ENCODE measurements around the gene CDC37. TPM values are rescaled to one million over a fixed set of nuclear protein-coding genes. Genes with fewer than 3 reads are reported as not detected.
"Not testable (repeated sequence)": the region's sequence is repeated elsewhere in the genome, so short reads cannot be mapped to it uniquely, and the experiment has no call there.

The CDC37 gene
- total RNA-seq, 1 experiment from 2014 or later: 560 TPM

DNA sequence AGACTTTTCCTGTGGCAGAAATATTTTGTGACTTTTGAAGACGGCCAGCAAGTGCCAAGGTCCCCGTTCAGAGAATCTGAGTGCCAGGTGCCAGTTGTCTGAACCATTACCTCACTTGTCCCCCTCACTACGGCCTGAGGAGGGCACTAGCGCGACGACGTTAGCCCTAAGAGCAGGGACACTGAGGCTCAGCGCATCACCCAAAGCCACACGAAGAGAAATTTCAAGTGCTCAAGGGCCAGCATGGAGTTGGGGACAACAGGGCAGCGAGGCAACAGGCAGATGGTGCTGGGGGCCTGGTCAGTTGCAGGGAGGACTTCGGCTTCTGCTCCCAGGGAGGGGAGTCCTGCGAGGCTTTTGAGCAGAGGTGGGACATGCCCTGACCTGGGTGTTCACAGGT is 13.5 kb downstream of the CDC37 start:
- Histone ChIP-seq H3K4me1 (ENCODE audit: insufficient read depth, low read length) (no peaks in the 10 kb centered on the region), H3K9me2 (replicated peaks; ENCODE audit: low read length) (no peaks in the 10 kb centered on the region), H3F3A (ENCODE audit: low read length, unreplicated experiment) (no peaks in the 10 kb centered on the region), H3K36me3 (ENCODE audit: low read depth, low read length) (peaks cover 21% of the 10 kb centered on the region), H3K9me3 (ENCODE audit: low read length) (no peaks in the 10 kb centered on the region), H3K27ac (ENCODE audit: low read length) (no peak overlapping the region), H3K4me3 (ENCODE audit: low read length) (no peak overlapping the region), H2AFZ (ENCODE audit: low read length) (no peak overlapping the region), H3K27me3 (ENCODE audit: low read length) (no peaks in the 10 kb centered on the region), H3K79me2 (ENCODE audit: low read length) (no peaks in the 10 kb centered on the region), H3K4me2 (ENCODE audit: low read length) (no peak overlapping the region), H3K9ac (ENCODE audit: low read length) (no peak overlapping the region), H4K20me1 (ENCODE audit: low read length) (no peaks in the 10 kb centered on the region)
- ChIA-PET CTCF (interaction anchor here (0.5 to 1.9 kb wide), 4 partner anchors 27 to 257 kb away, joined by 3 to 23 read pairs (median 4); no protein-coding TSS in a partner anchor), POLR2A (ENCODE audit: unreplicated experiment) (no interaction called here)
- no TSS peak for BruUV-seq (replicated peaks)
- no peak for DNase-seq
- TF ChIP-seq EZH2phosphoT487 (IDR thresholded peaks at IDR 0.05; ENCODE audit: borderline replicate concordance, low read length) (no peak), EZH2 (IDR thresholded peaks at IDR 0.05; ENCODE audit: low read length, unreplicated experiment) (no peak), CTCF (conservative IDR thresholded peaks at IDR 0.05; ENCODE audit: low read depth, low read length) (peak; percentile 46)
- intact Hi-C loops (cut with micrococcal nuclease): loop anchor here (1.0 to 10.0 kb wide), 3 partner anchors 55 to 131 kb away; partner anchors contain the start of genes ICAM3 and RAVER1
- ATAC-seq: no peak

DNA sequence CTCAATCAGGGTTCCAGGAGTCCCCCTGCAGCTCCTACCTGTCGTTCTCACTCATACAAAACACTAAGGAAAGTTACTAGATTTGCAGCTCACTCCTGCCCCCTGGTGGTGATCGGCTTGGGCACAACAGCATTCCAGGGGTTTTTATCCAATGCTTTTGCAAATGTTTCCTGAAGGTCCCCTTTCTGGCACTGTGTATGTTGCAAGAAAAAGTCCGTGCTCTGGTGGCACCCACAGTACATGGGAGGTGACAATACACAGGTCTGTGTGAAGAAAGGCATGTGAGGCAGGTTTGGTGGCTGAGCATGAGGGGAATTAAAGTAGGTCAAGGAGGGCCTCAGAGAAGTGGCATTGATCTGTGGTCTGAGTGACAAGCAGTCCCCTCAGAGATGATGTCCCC is 14.4 kb downstream of the CDC37 start:
- H3K79me2 ChIP-seq (ENCODE audit: low read length): no peaks in the 10 kb centered on the region
- TF ChIP-seq EZH2phosphoT487 (IDR thresholded peaks at IDR 0.05; ENCODE audit: borderline replicate concordance, low read length) (no peak), CTCF (conservative IDR thresholded peaks at IDR 0.05; ENCODE audit: low read depth, low read length) (peak; percentile 98)
- no peaks in the 10 kb centered on the region for H3F3A ChIP-seq (ENCODE audit: low read length, unreplicated experiment)
- H3K9me3 ChIP-seq (ENCODE audit: low read length): no peaks in the 10 kb centered on the region
- DNase-seq (peak; percentile 94), ATAC-seq (peak; percentile 77)
- POLR2A ChIA-PET (ENCODE audit: unreplicated experiment): interaction anchor here (0.6 kb wide), 1 partner anchor 9 kb away, joined by 6 read pairs; the partner anchor contains the start of gene TYK2
- H3K9me2 ChIP-seq (replicated peaks; ENCODE audit: low read length): no peaks in the 10 kb centered on the region
- peaks cover 19% of the 10 kb centered on the region for H3K36me3 ChIP-seq (ENCODE audit: low read depth, low read length)
- CTCF ChIA-PET: interaction anchor here (0.6 to 2.5 kb wide), 15 partner anchors 8 to 346 kb away, joined by 3 to 62 read pairs (median 4); partner anchors contain the start of genes ICAM1, RAVER1 and TYK2
- H3K27ac ChIP-seq (ENCODE audit: low read length): no peak overlapping the region
- H3K4me1 ChIP-seq (ENCODE audit: insufficient read depth, low read length): no peaks in the 10 kb centered on the region
- intact Hi-C loops (cut with micrococcal nuclease): loop anchor here (1.0 to 10.0 kb wide), 3 partner anchors 54 to 130 kb away; partner anchors contain the start of genes ICAM3 and RAVER1
- no peaks in the 10 kb centered on the region for H4K20me1 ChIP-seq (ENCODE audit: low read length)
- no peaks in the 10 kb centered on the region for H3K27me3 ChIP-seq (ENCODE audit: low read length)
- no peak overlapping the region for H3K4me2 ChIP-seq (ENCODE audit: low read length)
- no peak overlapping the region for H3K9ac ChIP-seq (ENCODE audit: low read length)
- TSS peak; percentile 25 for BruUV-seq (replicated peaks)
- H3K4me3 ChIP-seq (ENCODE audit: low read length): no peak overlapping the region
- H2AFZ ChIP-seq (ENCODE audit: low read length): no peak overlapping the region

- intact Hi-C loops (cut with micrococcal nuclease): loop anchor here (10.0 kb wide), 1 partner anchor 50 kb away; the partner anchor contains the start of genes ICAM3 and RAVER1
- H3K4me1 ChIP-seq (ENCODE audit: insufficient read depth, low read length): peaks cover 7% of the 10 kb centered on the region
- no peak overlapping the region for H3K9ac ChIP-seq (ENCODE audit: low read length)
Observed at GRCh38 chr19:10384580-10384979, 18.8 kb downstream of the CDC37 start.

DNA sequence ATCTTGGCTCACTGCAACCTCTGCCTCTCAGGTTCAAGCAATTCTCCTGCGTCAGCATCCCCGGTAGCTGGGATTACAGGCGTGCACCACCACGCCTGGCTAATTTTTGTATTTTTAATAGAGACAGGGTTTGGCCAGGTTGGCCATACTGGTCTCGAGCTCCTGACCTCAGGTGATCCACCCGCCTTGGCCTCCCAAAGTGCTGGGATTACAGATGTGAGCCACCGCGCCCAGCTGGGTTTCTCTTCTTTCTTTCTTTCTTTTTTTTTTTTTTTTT is 20.2 kb downstream of the CDC37 start:
- CTCF ChIA-PET; BruUV-seq (replicated peaks); ATAC-seq: not testable (repeated sequence)

More at GRCh38 chr19:10384580-10384979, 18.8 kb downstream of the CDC37 start:
- CTCF ChIA-PET: no interaction called here
- BruUV-seq (replicated peaks): no TSS peak
- H3K79me2 ChIP-seq (ENCODE audit: low read length): peaks cover 7% of the 10 kb centered on the region
- H3K4me3 ChIP-seq (ENCODE audit: low read length): no peak overlapping the region
- H3K9me2 ChIP-seq (replicated peaks; ENCODE audit: low read length): no peaks in the 10 kb centered on the region
- no peak overlapping the region for H2AFZ ChIP-seq (ENCODE audit: low read length)
- H3K36me3 ChIP-seq (ENCODE audit: low read depth, low read length): no peaks in the 10 kb centered on the region
- H3K27me3 ChIP-seq (ENCODE audit: low read length): no peaks in the 10 kb centered on the region
- H3K9me3 ChIP-seq (ENCODE audit: low read length): no peaks in the 10 kb centered on the region
- DNase-seq (no peak), ATAC-seq (no peak)
- H4K20me1 ChIP-seq (ENCODE audit: low read length): no peaks in the 10 kb centered on the region
- POLR2A ChIA-PET (ENCODE audit: unreplicated experiment): no interaction called here
- TF ChIP-seq EZH2 (IDR thresholded peaks at IDR 0.05; ENCODE audit: low read length, unreplicated experiment) (no peak), CTCF (conservative IDR thresholded peaks at IDR 0.05; ENCODE audit: low read depth, low read length) (no peak), EZH2phosphoT487 (IDR thresholded peaks at IDR 0.05; ENCODE audit: borderline replicate concordance, low read length) (no peak)
- H3K4me2 ChIP-seq (ENCODE audit: low read length): no peak overlapping the region
- no peak overlapping the region for H3K27ac ChIP-seq (ENCODE audit: low read length)
- H3F3A ChIP-seq (ENCODE audit: low read length, unreplicated experiment): no peaks in the 10 kb centered on the region

More for the DNA sequence above, 20.2 kb downstream of the CDC37 start:
- H2AFZ ChIP-seq (ENCODE audit: low read length); H3K27me3 ChIP-seq (ENCODE audit: low read length); DNase-seq; H3K36me3 ChIP-seq (ENCODE audit: low read depth, low read length); POLR2A ChIA-PET (ENCODE audit: unreplicated experiment); H3K9me3 ChIP-seq (ENCODE audit: low read length); H3K27ac ChIP-seq (ENCODE audit: low read length); H3K9ac ChIP-seq (ENCODE audit: low read length); H3K4me1 ChIP-seq (ENCODE audit: insufficient read depth, low read length); H3K4me2 ChIP-seq (ENCODE audit: low read length); H4K20me1 ChIP-seq (ENCODE audit: low read length); H3K9me2 ChIP-seq (replicated peaks; ENCODE audit: low read length); H3F3A ChIP-seq (ENCODE audit: low read length, unreplicated experiment); H3K4me3 ChIP-seq (ENCODE audit: low read length): not testable (repeated sequence)
- intact Hi-C loops (cut with micrococcal nuclease): loop anchor here (10.0 kb wide), 1 partner anchor 48 kb away; the partner anchor contains the start of genes ICAM3 and RAVER1
- H3K79me2 ChIP-seq (ENCODE audit: low read length): peaks cover 14% of the 10 kb centered on the region

Data from PC-3 (cell line).